Activated CD4-positive, alpha-beta T cell treated with anti-CD3 and anti-CD28 coated beads, Interleukin-2, amount 50 U/mL, for 4 hours (primary cell): Measurements from ENCODE around the gene HDGFL3.
"Not testable (repeated sequence)": the region's sequence is repeated elsewhere in the genome, so short reads cannot be mapped to it uniquely, and the experiment has no call there.

ENCODE experiments used
- DNase-seq, 2 experiments: peaks; one replicate each; pipeline ENCODE4 v3.0.0-alpha.2; 2020

The HDGFL3 gene

GRCh38 chr15:83207660-83208366 is at the start of gene HDGFL3:
TSS of gene HDGFL3 (minus strand) at chr15:83207823. CDS start at chr15:83207414, 409 bp downstream.
- peak; percentile 15 to 31 for DNase-seq

GRCh38 chr15:83250781-83251180 is 43.2 kb upstream of the HDGFL3 start:
- no peak for DNase-seq

- DNase-seq: no peak
Observed at GRCh38 chr15:83249030-83249343, 41.4 kb upstream of the HDGFL3 start.

- DNase-seq: no peak
Observed at GRCh38 chr15:83248151-83249029, 40.8 kb upstream of the HDGFL3 start.

GRCh38 chr15:83243634-83244033 is 36.0 kb upstream of the HDGFL3 start:
- DNase-seq: no peak

- no peak for DNase-seq
Observed at GRCh38 chr15:83230242-83230641, 22.6 kb upstream of the HDGFL3 start.

- DNase-seq: no peak
Observed at GRCh38 chr15:83225449-83225848, 17.8 kb upstream of the HDGFL3 start.

GRCh38 chr15:83221781-83222180 is 14.2 kb upstream of the HDGFL3 start:
- not testable (repeated sequence) for DNase-seq

GRCh38 chr15:83219026-83219425 is 11.4 kb upstream of the HDGFL3 start:
- no peak for DNase-seq

GRCh38 chr15:83215306-83215705 is 7.7 kb upstream of the HDGFL3 start:
- DNase-seq: no peak

- DNase-seq: no peak
Observed at GRCh38 chr15:83210619-83211018, 3.0 kb upstream of the HDGFL3 start.

- DNase-seq: no peak
Observed at GRCh38 chr15:83209333-83209732, 1.7 kb upstream of the HDGFL3 start.

- no peak for DNase-seq
Observed at GRCh38 chr15:83208367-83208661, 691 bp upstream of the HDGFL3 start.

GRCh38 chr15:83207009-83207659 is 489 bp downstream of the HDGFL3 start:
- peak in 1 of 2 experiments; percentile 10 for DNase-seq

- no peak for DNase-seq
Observed at GRCh38 chr15:83206526-83207008, 1.1 kb downstream of the HDGFL3 start.

- no peak for DNase-seq
Observed at GRCh38 chr15:83205725-83206324, 1.8 kb downstream of the HDGFL3 start.

- no peak for DNase-seq
Observed at GRCh38 chr15:83204697-83205096, 2.9 kb downstream of the HDGFL3 start.

GRCh38 chr15:83203543-83203942 is 4.1 kb downstream of the HDGFL3 start:
- DNase-seq: no peak

GRCh38 chr15:83200589-83200988 is 7.0 kb downstream of the HDGFL3 start:
- no peak for DNase-seq

GRCh38 chr15:83200162-83200561 is 7.5 kb downstream of the HDGFL3 start:
- no peak for DNase-seq

- DNase-seq: no peak
Observed at GRCh38 chr15:83199288-83199687, 8.3 kb downstream of the HDGFL3 start.

- no peak for DNase-seq
Observed at GRCh38 chr15:83198476-83198875, 9.1 kb downstream of the HDGFL3 start.

GRCh38 chr15:83194528-83194927 is 13.1 kb downstream of the HDGFL3 start:
- DNase-seq: no peak
